OCI-M2 (cell line): ENCODE data around the gene DEFB113.

Experiments
- DNase-seq: peaks from one replicate; lab custom pipeline; 2025; ENCODE audit not compliant: unreplicated experiment; lab: John Stamatoyannopoulos, UW

DEFB113 gene

DNA sequence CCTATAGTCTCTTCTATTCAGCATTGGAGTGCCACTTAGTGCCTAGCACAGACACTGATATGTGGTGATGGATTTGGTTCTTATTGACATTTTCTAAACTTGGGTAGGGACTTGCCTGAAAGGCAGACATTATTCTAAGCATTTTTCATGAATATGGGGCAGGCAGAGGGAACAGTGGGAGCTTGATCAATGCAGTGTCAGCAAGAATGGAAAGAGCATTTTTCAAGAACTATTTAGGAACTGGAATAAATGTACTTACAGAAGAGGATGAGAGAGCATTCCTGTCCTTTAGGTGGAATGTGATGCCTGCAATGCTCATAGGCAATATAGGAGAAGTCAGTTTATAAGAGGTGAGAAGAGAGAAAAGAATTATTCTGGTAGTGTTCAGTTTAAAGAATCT lies 31.6 kb downstream of the DEFB113 start:
- no peak for DNase-seq

DNA sequence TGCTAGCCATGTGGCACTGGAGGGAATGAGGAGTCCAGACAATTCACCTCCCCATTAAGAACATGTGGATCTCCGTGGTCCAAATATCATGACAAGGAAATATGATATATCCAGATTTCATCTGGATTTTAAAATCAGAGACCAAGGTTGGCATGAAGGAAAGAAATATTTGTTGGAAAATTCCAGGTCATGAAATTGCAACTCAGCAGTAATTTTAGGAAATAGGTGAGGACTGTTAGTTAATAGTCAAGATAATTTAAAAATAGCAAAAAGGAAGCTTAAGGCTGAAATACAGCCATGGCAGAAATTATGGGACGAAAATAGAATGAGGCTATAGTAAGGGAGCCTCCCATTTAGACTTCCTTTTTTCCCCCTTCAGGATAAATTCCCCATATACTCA lies 32.4 kb downstream of the DEFB113 start:
- no peak for DNase-seq

DNA sequence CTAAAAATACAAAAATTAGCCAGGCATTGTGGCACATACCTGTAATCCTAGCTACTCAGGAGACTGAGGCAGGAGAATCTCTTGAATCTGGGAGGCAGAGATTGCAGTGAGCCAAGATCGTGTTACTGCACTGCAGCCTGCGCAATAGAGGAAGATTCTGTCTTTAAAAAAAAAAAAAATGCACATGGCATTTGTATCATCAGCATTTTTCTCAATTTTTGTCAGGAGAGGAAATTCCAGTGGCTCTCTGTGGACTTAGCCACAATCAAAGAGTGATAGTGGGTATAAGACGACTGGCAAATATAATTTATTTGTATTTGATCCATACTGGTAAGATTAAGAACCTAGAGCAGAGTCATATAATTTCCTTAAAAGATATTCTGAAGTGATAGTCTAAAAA lies 34.0 kb downstream of the DEFB113 start:
- no peak for DNase-seq

DNA sequence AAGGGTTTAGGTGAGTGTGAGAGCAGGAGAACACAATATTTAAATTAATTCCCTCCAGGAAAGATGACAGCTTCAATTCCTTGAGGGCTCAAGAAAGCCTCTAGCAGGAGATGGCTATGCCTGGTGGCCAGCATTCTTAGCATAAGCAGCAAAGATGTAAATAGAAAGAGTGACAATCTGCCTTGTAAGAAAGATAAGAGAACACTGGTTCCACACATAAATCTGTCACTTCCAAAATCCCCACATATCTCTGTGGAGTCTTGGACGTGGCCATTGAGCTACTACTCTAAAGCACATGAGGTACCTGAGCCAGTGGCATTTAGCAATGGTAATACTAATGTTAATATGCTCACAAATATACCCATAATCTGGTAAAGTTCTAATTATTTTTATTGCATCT lies 34.7 kb downstream of the DEFB113 start:
- DNase-seq: no peak

DNA sequence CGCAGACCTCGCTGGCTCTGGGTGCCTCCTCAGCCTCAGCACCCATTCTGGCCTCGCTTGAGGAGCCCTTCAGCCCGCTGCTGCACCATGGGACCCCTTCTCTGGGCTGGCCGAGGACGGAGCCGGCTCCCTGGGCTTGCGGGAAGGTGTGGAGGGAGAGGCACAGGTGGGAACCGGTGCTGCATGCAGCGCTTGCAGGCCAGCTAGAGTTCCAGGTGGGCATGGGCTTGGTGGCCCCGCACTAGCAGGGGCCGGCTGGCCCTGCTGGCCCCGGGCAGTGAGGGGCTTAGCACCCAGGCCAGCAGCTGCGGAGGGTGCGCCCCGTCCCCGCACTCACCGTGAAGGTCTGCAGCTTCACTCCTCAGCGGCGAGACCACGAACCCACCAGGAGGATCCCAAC lies 35.9 kb downstream of the DEFB113 start:
- DNase-seq: no peak

DNA sequence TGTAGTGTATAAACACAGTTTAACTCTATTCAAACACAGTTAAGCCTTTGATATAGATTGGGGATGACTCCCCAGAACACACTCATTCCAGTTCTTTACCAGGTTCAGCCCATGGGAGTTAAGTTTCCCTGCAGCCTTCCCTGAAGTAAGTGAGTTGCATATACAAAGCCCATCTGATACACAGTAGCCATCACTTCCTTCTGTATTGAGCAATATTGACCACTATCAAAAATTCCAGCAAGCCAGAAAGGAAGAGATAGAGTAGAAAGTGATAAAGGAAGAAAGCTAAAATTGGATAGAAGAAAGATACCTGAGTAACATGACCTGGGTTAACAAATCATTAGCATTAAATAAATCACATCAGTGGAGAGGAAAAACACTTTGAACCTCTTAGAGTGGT lies 40.1 kb downstream of the DEFB113 start:
- DNase-seq: no peak

DNA sequence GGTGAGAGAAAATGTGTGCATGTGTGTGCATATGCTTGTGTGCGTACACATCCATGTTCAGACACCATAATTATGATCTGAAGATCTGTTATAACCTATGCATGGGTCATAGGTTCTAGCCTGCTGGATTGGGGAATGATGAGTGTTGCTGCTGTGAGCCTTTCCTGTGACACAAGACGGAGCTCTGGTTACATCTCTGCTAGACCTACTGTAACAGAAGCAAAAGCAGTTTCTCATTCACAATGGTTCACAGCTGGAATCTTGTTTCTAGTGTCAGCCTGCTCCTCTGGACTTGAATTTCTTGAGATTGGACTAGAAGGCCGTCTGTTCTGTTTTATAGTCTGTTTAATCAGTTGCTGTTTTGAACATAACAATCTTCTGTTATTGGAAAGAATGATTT lies 45.6 kb downstream of the DEFB113 start:
- no peak for DNase-seq

DNA sequence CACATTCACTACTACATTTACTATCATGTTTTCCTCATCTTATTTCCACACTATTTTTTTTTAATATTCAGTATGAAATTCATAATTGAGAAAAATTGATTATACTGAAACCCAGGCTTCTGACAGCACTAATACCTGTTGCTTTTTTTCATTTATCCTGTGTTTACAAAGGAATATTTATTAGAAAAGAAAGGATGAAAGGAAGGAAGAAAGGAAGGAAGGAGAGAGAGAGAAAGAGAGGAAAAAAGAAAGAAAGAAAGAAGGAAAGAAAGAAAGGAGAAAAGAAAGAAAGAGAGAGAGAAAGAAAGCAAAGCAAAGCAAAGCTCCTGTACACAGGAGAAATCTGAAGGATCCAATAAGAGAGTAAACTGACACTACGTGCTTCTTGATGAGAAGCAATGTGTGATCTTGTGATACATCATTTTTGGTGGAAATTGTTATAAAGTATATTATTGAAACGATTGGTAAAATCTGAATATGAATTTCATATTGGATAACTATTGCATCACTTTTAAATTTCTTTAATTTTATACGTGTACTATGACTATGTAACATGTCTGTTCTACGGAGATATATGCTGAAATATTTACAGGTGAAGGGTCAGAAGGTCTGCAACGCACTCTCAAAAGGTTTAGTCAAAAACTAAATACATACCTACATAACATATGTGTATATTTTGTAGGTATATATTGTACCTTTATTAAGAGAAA lies 49.3 kb downstream of the DEFB113 start:
- no peak for DNase-seq

DNA sequence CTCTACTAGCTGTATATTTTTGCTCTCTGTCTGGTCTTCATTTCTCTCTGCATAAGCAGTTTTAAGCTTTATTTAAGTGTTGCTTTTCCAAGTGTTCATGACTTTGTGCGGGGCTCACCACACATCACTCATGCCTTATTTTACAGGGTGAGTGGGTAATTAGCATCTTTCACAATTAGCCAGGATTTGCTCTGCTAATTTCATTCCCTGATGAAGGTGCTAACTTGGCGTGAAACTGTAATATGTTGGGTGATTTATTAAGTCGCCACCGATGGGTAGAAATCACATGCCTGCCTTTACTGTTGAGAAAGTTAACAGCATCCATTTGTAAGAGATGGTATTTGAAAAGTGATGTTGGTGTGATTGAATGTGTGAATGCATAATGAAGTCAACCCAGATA lies 50.2 kb downstream of the DEFB113 start:
- no peak for DNase-seq

DNA sequence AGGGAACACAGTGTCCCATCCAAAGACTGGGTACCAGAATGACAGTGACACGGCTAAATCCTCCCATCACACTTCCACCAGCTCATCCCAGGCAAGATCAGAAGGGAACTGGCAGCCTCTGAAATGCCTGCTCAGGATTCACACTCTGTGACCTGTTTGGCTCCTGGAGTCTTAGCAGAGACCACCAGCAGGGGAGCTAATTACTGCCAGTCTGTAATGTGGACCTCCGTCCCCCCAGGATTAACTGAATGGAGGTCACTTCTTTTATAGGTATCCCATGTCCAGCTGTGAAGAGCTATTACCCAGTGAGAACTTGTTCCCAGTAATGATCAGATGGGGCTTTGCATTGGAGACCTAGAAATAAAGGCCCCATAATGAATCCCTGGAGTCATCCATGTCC lies 50.6 kb downstream of the DEFB113 start:
- no peak for DNase-seq
